GM12872 (cell line): ENCODE data around the gene ZXDB.

ENCODE experiments used
- TF ChIP-seq, protein P1 (sequence below): IDR thresholded peaks from 3 replicates; pipeline ENCODE4 v1.5.1; 2011; ENCODE audit warnings: low read depth, mild to moderate bottlenecking, low read length, moderate library complexity; ENCODE audit not compliant: insufficient read depth

Gene ZXDB

DNA sequence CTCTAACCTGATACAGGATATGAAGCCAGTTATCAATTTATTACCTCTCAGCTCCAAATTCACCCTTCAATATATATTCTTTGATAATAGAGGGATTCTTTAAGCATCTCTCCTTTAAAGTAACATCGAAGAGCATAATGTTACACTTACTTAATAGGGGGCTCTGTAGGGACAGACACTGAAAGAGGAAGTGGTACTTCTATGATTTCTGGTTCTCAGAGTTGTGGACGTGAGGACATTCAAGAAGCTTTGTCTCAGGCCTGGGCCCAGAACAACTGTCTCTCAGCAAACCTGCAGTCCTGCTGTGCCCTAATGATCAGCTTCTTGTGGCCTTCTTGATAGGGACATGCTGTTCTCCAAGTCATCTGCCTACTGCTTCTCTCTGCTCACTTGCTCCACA, 4.2 kb upstream of the ZXDB start:
- TF ChIP-seq, protein P1, sequence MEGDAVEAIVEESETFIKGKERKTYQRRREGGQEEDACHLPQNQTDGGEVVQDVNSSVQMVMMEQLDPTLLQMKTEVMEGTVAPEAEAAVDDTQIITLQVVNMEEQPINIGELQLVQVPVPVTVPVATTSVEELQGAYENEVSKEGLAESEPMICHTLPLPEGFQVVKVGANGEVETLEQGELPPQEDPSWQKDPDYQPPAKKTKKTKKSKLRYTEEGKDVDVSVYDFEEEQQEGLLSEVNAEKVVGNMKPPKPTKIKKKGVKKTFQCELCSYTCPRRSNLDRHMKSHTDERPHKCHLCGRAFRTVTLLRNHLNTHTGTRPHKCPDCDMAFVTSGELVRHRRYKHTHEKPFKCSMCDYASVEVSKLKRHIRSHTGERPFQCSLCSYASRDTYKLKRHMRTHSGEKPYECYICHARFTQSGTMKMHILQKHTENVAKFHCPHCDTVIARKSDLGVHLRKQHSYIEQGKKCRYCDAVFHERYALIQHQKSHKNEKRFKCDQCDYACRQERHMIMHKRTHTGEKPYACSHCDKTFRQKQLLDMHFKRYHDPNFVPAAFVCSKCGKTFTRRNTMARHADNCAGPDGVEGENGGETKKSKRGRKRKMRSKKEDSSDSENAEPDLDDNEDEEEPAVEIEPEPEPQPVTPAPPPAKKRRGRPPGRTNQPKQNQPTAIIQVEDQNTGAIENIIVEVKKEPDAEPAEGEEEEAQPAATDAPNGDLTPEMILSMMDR: no peak

DNA sequence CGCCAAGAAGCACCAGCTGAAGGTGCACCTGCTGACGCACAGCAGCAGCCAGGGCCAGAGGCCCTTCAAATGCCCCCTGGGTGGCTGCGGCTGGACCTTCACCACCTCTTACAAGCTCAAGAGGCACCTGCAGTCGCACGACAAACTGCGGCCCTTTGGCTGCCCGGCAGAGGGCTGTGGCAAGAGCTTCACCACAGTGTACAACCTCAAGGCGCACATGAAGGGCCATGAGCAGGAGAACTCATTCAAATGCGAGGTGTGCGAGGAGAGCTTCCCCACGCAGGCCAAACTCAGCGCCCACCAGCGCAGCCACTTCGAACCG, 1.0 kb downstream of the ZXDB start:
- TF ChIP-seq, protein P1: 0 out of 3 replicates have a peak, but pooled peaks have one; percentile 20

- TF ChIP-seq, protein P1: no peak
Measured at GRCh38 chrX:57595381-57595811, 3.6 kb downstream of the ZXDB start.

GRCh38 chrX:57596109-57596508, 4.3 kb downstream of the ZXDB start:
- TF ChIP-seq, protein P1: no peak

- TF ChIP-seq, protein P1: no peak
Measured at GRCh38 chrX:57596516-57596915, 4.7 kb downstream of the ZXDB start.

- TF ChIP-seq, protein P1: no peak
Measured at GRCh38 chrX:57607295-57608187, 15.7 kb downstream of the ZXDB start.

DNA sequence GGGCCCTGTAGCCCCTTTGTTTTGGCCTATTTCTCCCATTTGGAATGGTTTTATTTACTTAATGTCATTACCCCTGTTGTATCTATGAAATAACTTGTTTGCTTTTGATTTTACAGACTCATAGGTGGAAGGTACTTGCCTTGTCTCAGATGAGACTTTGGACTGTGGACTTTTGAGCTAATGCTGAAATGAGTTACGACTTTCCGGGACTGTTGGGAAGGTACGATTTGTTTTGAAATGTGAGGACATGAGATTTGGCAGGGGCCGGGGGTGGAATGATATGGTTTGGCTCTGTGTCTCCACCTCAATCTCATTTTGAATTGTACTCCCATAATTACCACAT, 48.8 kb downstream of the ZXDB start:
- TF ChIP-seq, protein P1: no peak

DNA sequence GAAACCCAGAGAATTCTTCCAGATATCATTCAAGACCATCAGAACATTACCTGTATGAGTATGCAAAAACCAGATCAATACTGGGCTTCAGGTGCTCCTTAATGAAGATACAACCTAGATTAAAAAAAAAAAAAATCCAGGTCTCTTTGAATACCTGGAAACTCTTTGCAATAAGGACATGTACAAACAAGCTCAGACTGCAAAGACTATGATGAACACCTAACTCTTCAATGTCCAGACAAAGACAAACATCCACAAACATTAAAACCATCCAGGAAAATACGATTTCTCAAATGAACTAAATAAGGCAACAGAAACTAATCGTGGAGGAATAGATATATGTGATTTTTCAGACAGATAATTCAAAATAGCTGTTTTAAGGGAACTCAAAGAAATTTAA, 49.5 kb downstream of the ZXDB start:
- TF ChIP-seq, protein P1: no peak
